Smooth muscle cell (in vitro differentiated cells): ENCODE measurements around the gene AKAP12. TPM values are rescaled to one million over a fixed set of nuclear protein-coding genes. Genes with fewer than 3 reads are reported as not detected.

ENCODE experiments used
- DNase-seq: peaks from one replicate; lab custom pipeline; 2025; ENCODE audit not compliant: unreplicated experiment; lab: John Stamatoyannopoulos, UW
- H2AFZ ChIP-seq: fragments of 200-600 bp; sonication (generic); 2 replicates; pipeline ENCODE4 v1.6.0; 2016; ENCODE audit warnings: antibody characterized with exemption, low read depth, mild to moderate bottlenecking
- H3F3A ChIP-seq: fragments of 200-600 bp; sonication (generic); 2 replicates; pipeline ENCODE4 v1.6.0; 2017; ENCODE audit warnings: antibody characterized with exemption, low read depth
- H3K27ac ChIP-seq: fragments of 200-600 bp; sonication (generic); 2 replicates; pipeline ENCODE4 v1.5.1; 2016; ENCODE audit warnings: low read depth, mild to moderate bottlenecking
- H3K27me3 ChIP-seq: fragments of 200-600 bp; sonication (generic); 2 replicates; pipeline ENCODE4 v1.6.1; 2016; ENCODE audit warnings: low read depth, mild to moderate bottlenecking
- H3K36me3 ChIP-seq: fragments of 200-600 bp; sonication (generic); 2 replicates; pipeline ENCODE4 v1.5.1; 2016; ENCODE audit warnings: low read depth
- H3K4me1 ChIP-seq: fragments of 200-600 bp; sonication (generic); 2 replicates; pipeline ENCODE4 v1.5.1; 2016; ENCODE audit warnings: low read depth
- H3K4me2 ChIP-seq: fragments of 200-600 bp; sonication (generic); 2 replicates; pipeline ENCODE4 v1.6.0; 2016; ENCODE audit warnings: mild to moderate bottlenecking
- H3K4me3 ChIP-seq: fragments of 200-600 bp; sonication (generic); 2 replicates; pipeline ENCODE4 v1.5.1; 2016; ENCODE audit warnings: mild to moderate bottlenecking
- H3K79me2 ChIP-seq: fragments of 200-600 bp; sonication (generic); 2 replicates; pipeline ENCODE4 v1.6.0; 2016; ENCODE audit warnings: low read depth, mild to moderate bottlenecking
- H3K9ac ChIP-seq: fragments of 200-600 bp; sonication (generic); 2 replicates; pipeline ENCODE4 v1.6.0; 2016; ENCODE audit warnings: low read depth
- H3K9me3 ChIP-seq: fragments of 200-600 bp; sonication (generic); replicated peaks from 2 replicates; pipeline ENCODE4 v1.5.1; 2016; ENCODE audit warnings: low read depth
- H4K20me1 ChIP-seq: fragments of 200-600 bp; sonication (generic); 2 replicates; pipeline ENCODE4 v1.6.0; 2016; ENCODE audit warnings: low read depth
- CTCF ChIP-seq: fragments of 200-600 bp; sonication (generic); IDR thresholded peaks from 2 replicates; pipeline ENCODE4 v1.5.1; 2017; ENCODE audit warnings: borderline replicate concordance, mild to moderate bottlenecking, antibody characterized with exemption; ENCODE audit not compliant: insufficient read depth, poor library complexity, severe bottlenecking
- WGBS: methylation state at CpG from one replicate; pipeline ENCODE4 v1.1.7; 2016; ENCODE audit warnings: low lambda C conversion rate; 5-methylcytosine and 5-hydroxymethylcytosine counted together
- polyA plus RNA-seq: library from polyadenylated mRNA; unstranded; fragments of >200 nt; fragmentation: Nextera tagmentation; extraction: Ambion mirVana; gene quantifications from 2 replicates; pipeline ENCODE4 v1.2.1, GENCODE V29; 2016
- total RNA-seq: library from RNA; depleted of rRNA; stranded (reverse); fragments of >200 nt; gene quantifications from 2 replicates; pipeline ENCODE4 v1.2.3, GENCODE V29; 2014

The AKAP12 gene
- total and polyA plus RNA-seq, 2 experiments from 2014 or later = 10.7 to 13.3 TPM

- Histone ChIP-seq H3F3A (no peaks in the 10 kb centered on the region), H2AFZ (no peak overlapping the region), H3K4me2 (no peak overlapping the region), H3K9me3 (no peaks in the 10 kb centered on the region), H4K20me1 (no peaks in the 10 kb centered on the region), H3K4me3 (no peak overlapping the region), H3K4me1 (no peaks in the 10 kb centered on the region), H3K27ac (no peak overlapping the region), H3K36me3 (no peaks in the 10 kb centered on the region), H3K9ac (no peak overlapping the region), H3K27me3 (no peaks in the 10 kb centered on the region), H3K79me2 (peaks cover 5% of the 10 kb centered on the region)
- no peak for DNase-seq
- WGBS = 97% methylated on average over 6 of the region's 6 CpGs
- no peak for TF ChIP-seq CTCF
These were observed 12.9 kb downstream of the AKAP12 start for GRCh38 chr6:151252634-151253033.

- 51% methylated on average over 14 of the region's 14 CpGs for WGBS
- DNase-seq = no peak
- TF ChIP-seq CTCF = no peak
- no peak overlapping the region for H2AFZ ChIP-seq
- H4K20me1 ChIP-seq = no peaks in the 10 kb centered on the region
- no peaks in the 10 kb centered on the region for H3K4me1 ChIP-seq
- H3K36me3 ChIP-seq = no peaks in the 10 kb centered on the region
- H3K9ac ChIP-seq = no peak overlapping the region
- no peak overlapping the region for H3K27ac ChIP-seq
- peak overlapping the region; percentile 65 for H3K4me2 ChIP-seq
- no peaks in the 10 kb centered on the region for H3K27me3 ChIP-seq
- H3K4me3 ChIP-seq = no peak overlapping the region
- H3F3A ChIP-seq = no peaks in the 10 kb centered on the region
- H3K9me3 ChIP-seq = no peaks in the 10 kb centered on the region
- peaks cover 5% of the 10 kb centered on the region for H3K79me2 ChIP-seq
These were observed 14.8 kb downstream of the AKAP12 start for GRCh38 chr6:151254451-151255081.

GRCh38 chr6:151255811-151256210, 16.0 kb downstream of the AKAP12 start:
- no peak for TF ChIP-seq CTCF
- peaks cover 5% of the 10 kb centered on the region for H3K79me2 ChIP-seq
- 94% methylated on average over 3 of the region's 3 CpGs for WGBS
- H3F3A ChIP-seq = no peaks in the 10 kb centered on the region
- no peak overlapping the region for H3K9ac ChIP-seq
- no peaks in the 10 kb centered on the region for H3K4me1 ChIP-seq
- no peaks in the 10 kb centered on the region for H4K20me1 ChIP-seq
- no peak for DNase-seq
- no peak overlapping the region for H3K4me3 ChIP-seq
- no peaks in the 10 kb centered on the region for H3K9me3 ChIP-seq
- H3K27ac ChIP-seq = no peak overlapping the region
- no peak overlapping the region for H3K4me2 ChIP-seq
- H3K27me3 ChIP-seq = no peaks in the 10 kb centered on the region
- no peak overlapping the region for H2AFZ ChIP-seq
- no peaks in the 10 kb centered on the region for H3K36me3 ChIP-seq

GRCh38 chr6:151257985-151258445, 18.2 kb downstream of the AKAP12 start:
- no peak for DNase-seq
- Histone ChIP-seq H3K4me2 (no peak overlapping the region), H3K36me3 (no peaks in the 10 kb centered on the region), H3K4me3 (no peak overlapping the region), H3K79me2 (peaks cover 5% of the 10 kb centered on the region), H3K9me3 (no peaks in the 10 kb centered on the region), H3K4me1 (no peaks in the 10 kb centered on the region), H3K27me3 (no peaks in the 10 kb centered on the region), H3K9ac (no peak overlapping the region), H3K27ac (no peak overlapping the region), H4K20me1 (no peaks in the 10 kb centered on the region), H3F3A (no peaks in the 10 kb centered on the region), H2AFZ (peak overlapping the region; percentile 35)
- TF ChIP-seq CTCF = no peak
- WGBS = 56% methylated on average over 4 of the region's 4 CpGs
